Measurements from ENCODE around the gene HPDL.

HPDL gene

GRCh38 chr1:45325851-45326506, 716 bp upstream of the HPDL start:
- DNase-seq = no peak

GRCh38 chr1:45327644-45328515, 1.2 kb downstream of the HPDL start:
- DNase-seq = no peak

GRCh38 chr1:45328680-45329079, 2.0 kb downstream of the HPDL start:
- no peak for DNase-seq

GRCh38 chr1:45329445-45329844, 2.8 kb downstream of the HPDL start:
- no peak for DNase-seq

- no peak for DNase-seq
Observed at GRCh38 chr1:45331436-45332345, 5.0 kb downstream of the HPDL start.

- DNase-seq = no peak
Observed at GRCh38 chr1:45332346-45332720, 5.6 kb downstream of the HPDL start.

GRCh38 chr1:45334308-45335245, 7.9 kb downstream of the HPDL start:
- DNase-seq = no peak

GRCh38 chr1:45335855-45336324, 9.2 kb downstream of the HPDL start:
- no peak for DNase-seq

- DNase-seq = no peak
Observed at GRCh38 chr1:45337630-45338325, 11.1 kb downstream of the HPDL start.

- DNase-seq = peak; percentile 85
Observed at GRCh38 chr1:45339789-45340558, 13.3 kb downstream of the HPDL start, which contains the start of the genes MUTYH and TOE1. TSS of gene MUTYH (minus strand) at chr1:45340440. CDS start at chr1:45334505, 5,935 bp downstream. TSS of gene TOE1 (plus strand) at chr1:45340170. CDS start at chr1:45340253, 83 bp downstream.

GRCh38 chr1:45340816-45341466, 14.2 kb downstream of the HPDL start:
- DNase-seq = no peak

GRCh38 chr1:45344499-45344898, 17.8 kb downstream of the HPDL start:
- no peak for DNase-seq

- DNase-seq = no peak
Observed at GRCh38 chr1:45345014-45345413, 18.3 kb downstream of the HPDL start.

GRCh38 chr1:45346473-45346872, 19.8 kb downstream of the HPDL start:
- no peak for DNase-seq

GRCh38 chr1:45348020-45348419, 21.3 kb downstream of the HPDL start:
- DNase-seq = no peak

GRCh38 chr1:45348609-45348965, 21.9 kb downstream of the HPDL start:
- no peak for DNase-seq

GRCh38 chr1:45348966-45349677, 22.4 kb downstream of the HPDL start:
- no peak for DNase-seq

- no peak for DNase-seq
Observed at GRCh38 chr1:45351508-45351907, 24.8 kb downstream of the HPDL start.

GRCh38 chr1:45353685-45354084, 27.0 kb downstream of the HPDL start:
- DNase-seq = no peak
